Hepatocyte (in vitro differentiated cells): Measurements from ENCODE around the gene LRFN4.

Source experiments
- CTCF ChIP-seq: fragments of 200-600 bp; sonication (generic); IDR thresholded peaks from 2 replicates; pipeline ENCODE4 v1.5.1; 2016; ENCODE audit warnings: antibody characterized with exemption, mild to moderate bottlenecking; ENCODE audit not compliant: poor library complexity
- EZH2 ChIP-seq: fragments of 200-600 bp; sonication (generic); IDR thresholded peaks from 2 replicates; pipeline ENCODE4 v1.6.1; 2016; ENCODE audit warnings: antibody characterized with exemption, mild to moderate bottlenecking, borderline replicate concordance
- EZH2phosphoT487 ChIP-seq: fragments of 200-600 bp; sonication (generic); IDR thresholded peaks from one replicate; pipeline ENCODE4 v1.6.1; 2018; ENCODE audit warnings: antibody characterized with exemption, mild to moderate bottlenecking, low read depth, moderate library complexity; ENCODE audit not compliant: unreplicated experiment, severe bottlenecking

GRCh38 chr11:66863428-66864125, 6.7 kb downstream of the LRFN4 start:
- TF ChIP-seq CTCF = no peak
- no peak for TF ChIP-seq EZH2
- TF ChIP-seq EZH2phosphoT487 = no peak
